BLaER1 (cell line): ENCODE data around the gene GPR183.

ENCODE experiments used
- H3K27ac ChIP-seq: shearing (Covaris generic); formaldehyde crosslinking; 2 replicates; pipeline ENCODE4 v1.8.1; 2022
- H3K27me3 ChIP-seq: shearing (Covaris generic); formaldehyde crosslinking; 2 replicates; pipeline ENCODE4 v1.8.1; 2022
- H3K36me3 ChIP-seq: shearing (Covaris generic); formaldehyde crosslinking; 2 replicates; pipeline ENCODE4 v1.8.1; 2022
- H3K4me1 ChIP-seq: shearing (Covaris generic); formaldehyde crosslinking; 2 replicates; pipeline ENCODE4 v1.8.1; 2022
- H3K4me2 ChIP-seq: shearing (Covaris generic); formaldehyde crosslinking; 2 replicates; pipeline ENCODE4 v1.8.1; 2022
- H3K4me3 ChIP-seq: shearing (Covaris generic); formaldehyde crosslinking; 2 replicates; pipeline ENCODE4 v1.8.1; 2022
- H3K9ac ChIP-seq: shearing (Covaris generic); formaldehyde crosslinking; 2 replicates; pipeline ENCODE4 v1.8.1; 2022
- H3K9me3 ChIP-seq: shearing (Covaris generic); formaldehyde crosslinking; 2 replicates; pipeline ENCODE4 v1.8.1; 2022
- H4K20me1 ChIP-seq: shearing (Covaris generic); formaldehyde crosslinking; 2 replicates; pipeline ENCODE4 v1.8.1; 2022
- Cebpa-rat ChIP-seq: shearing (Covaris generic); IDR thresholded peaks from 2 replicates; pipeline ENCODE4 v1.8.1; 2022

Gene GPR183

DNA sequence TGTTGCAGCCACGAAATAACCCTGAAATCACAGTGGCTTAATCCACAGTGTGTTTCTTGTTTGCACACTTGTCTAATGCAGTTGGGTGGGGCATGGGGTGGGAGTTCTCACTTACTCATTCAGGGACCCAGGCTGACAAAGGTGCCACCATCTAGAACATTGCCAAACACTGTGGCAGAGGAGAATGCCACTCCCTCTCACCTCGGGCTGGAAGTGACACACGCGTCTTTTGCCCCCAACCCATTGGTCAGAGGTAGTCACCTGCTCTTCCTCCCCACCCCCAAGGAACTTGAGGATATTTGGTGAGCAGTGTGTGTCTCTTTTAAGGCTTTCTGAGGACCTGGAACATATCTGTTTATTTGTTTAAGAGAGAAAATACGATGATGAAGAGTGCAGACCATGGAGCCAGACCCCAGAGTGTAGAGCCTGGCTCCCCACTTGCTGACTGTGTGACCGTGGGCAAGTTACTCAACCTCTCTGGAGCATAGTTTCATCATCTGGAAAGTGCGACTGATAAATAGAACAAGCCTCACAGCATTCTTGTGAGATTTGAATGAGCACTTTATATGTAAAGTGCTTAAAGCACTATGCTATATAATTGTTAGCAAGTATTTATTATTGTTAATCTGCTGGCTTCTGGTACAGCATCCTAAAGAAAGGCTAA is 17.4 kb downstream of the GPR183 start:
- Histone ChIP-seq H3K4me1 (no peaks in the 10 kb centered on the region), H3K27ac (no peak overlapping the region), H3K9ac (no peak overlapping the region), H4K20me1 (peaks cover 20% of the 10 kb centered on the region; the same call in 1 of the 2 replicates), H3K4me2 (no peak overlapping the region), H3K4me3 (no peak overlapping the region), H3K36me3 (peaks cover 53% of the 10 kb centered on the region), H3K9me3 (no peaks in the 10 kb centered on the region), H3K27me3 (no peaks in the 10 kb centered on the region)
- TF ChIP-seq Cebpa-rat: no peak

DNA sequence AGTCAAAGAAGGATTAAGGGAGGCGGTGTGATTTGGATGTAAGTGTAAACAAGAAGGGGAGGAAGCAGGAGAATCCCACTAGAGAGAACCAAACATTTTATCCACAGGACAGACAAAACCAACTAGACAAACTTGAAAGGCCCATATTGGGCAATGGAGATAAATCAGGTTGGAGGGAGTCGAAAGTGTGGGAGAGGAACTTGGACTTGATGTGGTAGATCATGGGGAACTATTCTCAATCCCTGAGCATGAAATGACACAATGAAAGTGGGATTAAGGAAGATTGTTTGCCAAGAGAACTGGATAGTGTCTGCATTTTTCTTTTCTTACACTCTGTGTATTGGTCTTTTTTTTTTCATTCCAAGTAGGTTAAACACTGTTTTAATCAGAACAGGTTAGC is 17.9 kb downstream of the GPR183 start:
- no peak overlapping the region for H3K9ac ChIP-seq
- no peak for TF ChIP-seq Cebpa-rat
- no peak overlapping the region for H3K4me3 ChIP-seq
- no peaks in the 10 kb centered on the region for H3K9me3 ChIP-seq
- H3K4me2 ChIP-seq: no peak overlapping the region
- H3K4me1 ChIP-seq: no peaks in the 10 kb centered on the region
- H4K20me1 ChIP-seq: peaks cover 19% of the 10 kb centered on the region; the same call in 1 of the 2 replicates
- H3K27ac ChIP-seq: no peak overlapping the region
- no peaks in the 10 kb centered on the region for H3K27me3 ChIP-seq
- peaks cover 52% of the 10 kb centered on the region for H3K36me3 ChIP-seq

- Histone ChIP-seq H3K4me3 (no peak overlapping the region), H3K27ac (no peak overlapping the region), H3K27me3 (no peaks in the 10 kb centered on the region), H3K9me3 (no peaks in the 10 kb centered on the region), H3K9ac (no peak overlapping the region), H3K4me2 (no peak overlapping the region), H4K20me1 (peaks cover 23% of the 10 kb centered on the region; the same call in 1 of the 2 replicates), H3K4me1 (peaks cover 9% of the 10 kb centered on the region), H3K36me3 (peaks cover 49% of the 10 kb centered on the region)
- no peak for TF ChIP-seq Cebpa-rat
These were observed 19.1 kb downstream of the GPR183 start for GRCh38 chr13:99288089-99288488.

DNA sequence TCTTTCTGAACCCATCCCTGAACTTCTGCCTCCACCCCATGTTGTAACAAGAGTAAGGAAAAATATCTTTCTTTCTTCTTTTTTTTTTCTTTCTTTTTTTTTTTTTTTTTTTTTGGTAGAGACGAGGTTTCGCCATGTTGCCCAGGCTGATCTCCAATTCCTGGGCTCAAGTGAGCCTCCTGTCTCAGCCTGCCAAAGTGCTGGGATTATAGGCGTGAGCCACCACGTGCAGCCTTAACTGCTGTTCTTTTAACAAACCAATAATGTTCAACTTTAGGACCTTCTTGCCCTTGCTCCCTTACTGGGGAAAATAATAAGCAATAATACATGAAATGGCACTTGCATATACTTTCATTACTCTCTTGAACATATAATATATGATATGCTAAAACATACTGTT is 19.6 kb downstream of the GPR183 start:
- peaks cover 23% of the 10 kb centered on the region for H4K20me1 ChIP-seq
- H3K9ac ChIP-seq: no peak overlapping the region

GRCh38 chr13:99285432-99286182 is 21.6 kb downstream of the GPR183 start:
- no peak overlapping the region for H3K4me2 ChIP-seq
- H3K27ac ChIP-seq: no peak overlapping the region
- H3K9me3 ChIP-seq: no peaks in the 10 kb centered on the region
- H3K4me1 ChIP-seq: peaks cover 34% of the 10 kb centered on the region
- H3K27me3 ChIP-seq: no peaks in the 10 kb centered on the region
- peaks cover 28% of the 10 kb centered on the region for H4K20me1 ChIP-seq
- H3K4me3 ChIP-seq: no peak overlapping the region
- no peak overlapping the region for H3K9ac ChIP-seq
- H3K36me3 ChIP-seq: peaks cover 53% of the 10 kb centered on the region
- TF ChIP-seq Cebpa-rat: no peak

More for the DNA sequence above, 19.6 kb downstream of the GPR183 start:
- peaks cover 14% of the 10 kb centered on the region for H3K4me1 ChIP-seq
- H3K9me3 ChIP-seq: no peaks in the 10 kb centered on the region
- H3K36me3 ChIP-seq: peaks cover 49% of the 10 kb centered on the region
- no peaks in the 10 kb centered on the region for H3K27me3 ChIP-seq
- no peak overlapping the region for H3K4me3 ChIP-seq
- no peak for TF ChIP-seq Cebpa-rat
- no peak overlapping the region for H3K27ac ChIP-seq
- no peak overlapping the region for H3K4me2 ChIP-seq

DNA sequence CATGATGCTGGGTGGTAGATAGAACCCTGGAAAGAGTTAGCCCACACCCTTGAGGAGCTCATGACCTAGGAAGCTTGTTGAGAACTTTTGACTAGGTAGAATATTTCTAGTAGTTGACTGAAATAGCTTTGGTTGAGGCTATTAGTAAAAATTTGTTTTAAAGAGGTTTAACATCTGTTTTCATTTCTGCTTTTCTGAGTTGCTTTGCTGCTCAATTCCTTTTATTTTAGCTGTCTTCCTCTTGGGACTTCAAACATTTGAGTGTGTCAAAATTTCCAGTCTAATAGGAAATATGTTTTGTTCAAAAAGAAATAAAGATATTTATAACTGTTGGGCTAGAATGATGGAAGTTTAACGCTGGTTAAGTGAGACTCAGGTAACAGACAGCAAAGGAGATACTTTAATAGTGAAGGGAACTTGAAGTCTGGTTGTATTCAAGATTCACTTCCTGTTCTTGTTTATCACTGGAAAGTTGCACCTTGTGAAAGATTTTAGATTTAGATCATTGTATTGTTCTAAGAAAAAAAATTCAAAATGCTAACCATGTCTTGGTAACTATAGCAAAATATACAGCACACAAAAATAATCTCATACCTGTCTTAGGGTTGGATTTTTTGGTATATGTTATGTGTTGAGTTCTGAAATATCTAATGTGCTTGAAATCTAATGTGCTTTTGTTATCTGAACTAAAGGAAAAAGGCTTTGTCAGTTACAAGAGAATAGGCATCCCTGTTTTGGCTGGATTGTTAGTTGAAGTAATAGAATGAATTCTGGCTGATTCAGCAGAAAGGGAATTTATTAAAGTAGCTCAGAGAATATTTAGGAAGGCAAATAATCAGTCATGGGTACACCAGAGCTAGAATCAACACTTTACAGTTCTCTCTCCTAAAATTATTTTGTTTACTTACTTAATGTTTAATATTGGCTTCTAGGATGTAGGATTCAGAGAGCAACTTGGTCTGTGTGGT is 24.7 kb downstream of the GPR183 start:
- Histone ChIP-seq H3K4me2 (peak overlapping the region; percentile 69), H3K27me3 (no peaks in the 10 kb centered on the region), H3K9me3 (no peaks in the 10 kb centered on the region), H4K20me1 (peaks cover 54% of the 10 kb centered on the region), H3K36me3 (peaks cover 54% of the 10 kb centered on the region), H3K4me3 (no peak overlapping the region), H3K9ac (0 out of 2 replicates have a peak overlapping the region, but pooled peaks have one; percentile 6), H3K27ac (peak overlapping the region; percentile 43), H3K4me1 (peaks cover 64% of the 10 kb centered on the region)
- TF ChIP-seq Cebpa-rat: no peak

GRCh38 chr13:99281811-99282263 is 25.4 kb downstream of the GPR183 start:
- Histone ChIP-seq H3K27ac (peak overlapping the region; percentile 43), H3K4me2 (peak overlapping the region; percentile 69), H3K4me3 (no peak overlapping the region), H3K4me1 (peaks cover 64% of the 10 kb centered on the region), H3K9ac (0 out of 2 replicates have a peak overlapping the region, but pooled peaks have one; percentile 6), H3K36me3 (peaks cover 49% of the 10 kb centered on the region), H4K20me1 (peaks cover 56% of the 10 kb centered on the region), H3K27me3 (no peaks in the 10 kb centered on the region), H3K9me3 (no peaks in the 10 kb centered on the region)
- TF ChIP-seq Cebpa-rat: no peak

DNA sequence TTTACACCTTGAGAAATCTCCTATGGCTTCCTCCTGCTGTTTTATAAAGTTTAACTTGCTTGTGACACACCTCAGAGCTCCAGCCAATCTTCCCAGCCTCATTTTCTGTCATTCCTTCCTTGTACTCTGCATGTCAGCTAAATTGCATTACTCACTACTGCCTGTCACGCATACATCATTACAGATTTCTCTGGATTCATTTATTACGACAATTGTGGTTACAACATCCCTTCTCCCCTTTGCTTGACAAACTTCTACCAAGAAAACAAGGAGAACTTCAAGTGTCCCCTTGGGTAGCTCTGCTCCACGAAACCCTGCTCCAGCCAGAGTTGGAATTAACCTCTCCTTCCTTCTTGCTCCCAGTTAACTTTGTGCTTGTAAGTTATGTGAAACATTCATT is 27.0 kb downstream of the GPR183 start:
- Histone ChIP-seq H3K27me3 (no peaks in the 10 kb centered on the region), H3K4me3 (no peak overlapping the region), H3K4me2 (peak overlapping the region; percentile 9; the same call in 1 of the 2 replicates), H3K36me3 (peaks cover 50% of the 10 kb centered on the region), H4K20me1 (peaks cover 70% of the 10 kb centered on the region), H3K9me3 (no peaks in the 10 kb centered on the region), H3K9ac (no peak overlapping the region), H3K4me1 (peaks cover 68% of the 10 kb centered on the region), H3K27ac (no peak overlapping the region)
- TF ChIP-seq Cebpa-rat: no peak

GRCh38 chr13:99279637-99280036 is 27.6 kb downstream of the GPR183 start:
- H3K4me1 ChIP-seq: peaks cover 74% of the 10 kb centered on the region
- TF ChIP-seq Cebpa-rat: no peak
- no peak overlapping the region for H3K9ac ChIP-seq

More at GRCh38 chr13:99279637-99280036, 27.6 kb downstream of the GPR183 start:
- no peak overlapping the region for H3K4me2 ChIP-seq
- no peaks in the 10 kb centered on the region for H3K9me3 ChIP-seq
- no peaks in the 10 kb centered on the region for H3K27me3 ChIP-seq
- no peak overlapping the region for H3K27ac ChIP-seq
- no peak overlapping the region for H3K4me3 ChIP-seq
- H3K36me3 ChIP-seq: peaks cover 55% of the 10 kb centered on the region
- H4K20me1 ChIP-seq: peaks cover 75% of the 10 kb centered on the region
